A673 (cell line): ENCODE results near the gene RALB.

Experiments used
- EZH2 ChIP-seq: fragments of 200-600 bp; sonication (generic); IDR thresholded peaks from 2 replicates; pipeline ENCODE4 v1.6.1; 2017; ENCODE audit warnings: borderline replicate concordance, low read depth, mild to moderate bottlenecking, mixed read lengths, antibody characterized with exemption, low read length; ENCODE audit not compliant: poor library complexity, severe bottlenecking
- TF ChIP-seq, protein P1 (sequence below): fragments of 300-800, 200-600 bp; sonication (generic); conservative IDR thresholded peaks from 2 replicates; pipeline ENCODE4 v1.5.1; 2017; ENCODE audit warnings: low read depth, mild to moderate bottlenecking, antibody characterized with exemption, low read length, moderate library complexity, mixed read lengths

GRCh38 chr2:120240901-120241429 lies 11.7 kb upstream of the RALB start:
- TF ChIP-seq, protein P1, sequence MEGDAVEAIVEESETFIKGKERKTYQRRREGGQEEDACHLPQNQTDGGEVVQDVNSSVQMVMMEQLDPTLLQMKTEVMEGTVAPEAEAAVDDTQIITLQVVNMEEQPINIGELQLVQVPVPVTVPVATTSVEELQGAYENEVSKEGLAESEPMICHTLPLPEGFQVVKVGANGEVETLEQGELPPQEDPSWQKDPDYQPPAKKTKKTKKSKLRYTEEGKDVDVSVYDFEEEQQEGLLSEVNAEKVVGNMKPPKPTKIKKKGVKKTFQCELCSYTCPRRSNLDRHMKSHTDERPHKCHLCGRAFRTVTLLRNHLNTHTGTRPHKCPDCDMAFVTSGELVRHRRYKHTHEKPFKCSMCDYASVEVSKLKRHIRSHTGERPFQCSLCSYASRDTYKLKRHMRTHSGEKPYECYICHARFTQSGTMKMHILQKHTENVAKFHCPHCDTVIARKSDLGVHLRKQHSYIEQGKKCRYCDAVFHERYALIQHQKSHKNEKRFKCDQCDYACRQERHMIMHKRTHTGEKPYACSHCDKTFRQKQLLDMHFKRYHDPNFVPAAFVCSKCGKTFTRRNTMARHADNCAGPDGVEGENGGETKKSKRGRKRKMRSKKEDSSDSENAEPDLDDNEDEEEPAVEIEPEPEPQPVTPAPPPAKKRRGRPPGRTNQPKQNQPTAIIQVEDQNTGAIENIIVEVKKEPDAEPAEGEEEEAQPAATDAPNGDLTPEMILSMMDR = no peak
- no peak for TF ChIP-seq EZH2
